ENCODE measurements around the gene CEP83.

The CEP83 gene

DNA sequence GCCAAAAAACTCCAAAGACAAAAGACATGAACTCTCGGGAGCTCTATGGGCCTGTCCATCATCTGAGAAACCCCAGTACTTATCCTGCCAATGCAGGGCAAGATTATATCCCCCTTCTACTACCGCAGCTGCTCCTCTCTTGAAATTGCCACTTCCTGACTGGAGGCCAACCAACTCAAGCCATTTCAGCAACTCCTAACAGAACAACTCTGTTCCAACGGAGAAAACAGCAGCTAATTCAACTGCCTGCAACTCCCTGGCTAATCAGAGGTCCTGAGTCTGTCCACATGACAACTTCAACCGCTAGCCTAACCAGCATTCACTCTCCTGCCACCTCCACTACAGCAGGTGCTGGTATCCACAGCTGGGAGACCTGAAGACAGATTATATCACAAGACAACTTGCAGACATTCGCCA lies 24.1 kb downstream of the CEP83 start:
- H3K4me2 ChIP-seq (ENCODE audit: low read length) = peak overlapping the region; percentile 36
- H4K20me1 ChIP-seq (ENCODE audit: control insufficient read depth, insufficient read depth, low read depth, low read length) = peaks cover 3% of the 10 kb centered on the region; the same call in 1 of the 2 replicates
- no peaks in the 10 kb centered on the region for H3K9me2 ChIP-seq (replicated peaks; ENCODE audit: control insufficient read depth, low read length)
- peaks cover 83% of the 10 kb centered on the region for H3K79me2 ChIP-seq (ENCODE audit: control insufficient read depth, low read length)
- H3K27me3 ChIP-seq (ENCODE audit: control insufficient read depth, low read length) = no peaks in the 10 kb centered on the region
- peaks cover 8% of the 10 kb centered on the region for H3K9me3 ChIP-seq (ENCODE audit: control insufficient read depth, insufficient read depth, low read length)
- no peak for TF ChIP-seq EZH2phosphoT487 (IDR thresholded peaks at IDR 0.05; ENCODE audit: borderline replicate concordance, low read length)
- TF ChIP-seq, protein P1, sequence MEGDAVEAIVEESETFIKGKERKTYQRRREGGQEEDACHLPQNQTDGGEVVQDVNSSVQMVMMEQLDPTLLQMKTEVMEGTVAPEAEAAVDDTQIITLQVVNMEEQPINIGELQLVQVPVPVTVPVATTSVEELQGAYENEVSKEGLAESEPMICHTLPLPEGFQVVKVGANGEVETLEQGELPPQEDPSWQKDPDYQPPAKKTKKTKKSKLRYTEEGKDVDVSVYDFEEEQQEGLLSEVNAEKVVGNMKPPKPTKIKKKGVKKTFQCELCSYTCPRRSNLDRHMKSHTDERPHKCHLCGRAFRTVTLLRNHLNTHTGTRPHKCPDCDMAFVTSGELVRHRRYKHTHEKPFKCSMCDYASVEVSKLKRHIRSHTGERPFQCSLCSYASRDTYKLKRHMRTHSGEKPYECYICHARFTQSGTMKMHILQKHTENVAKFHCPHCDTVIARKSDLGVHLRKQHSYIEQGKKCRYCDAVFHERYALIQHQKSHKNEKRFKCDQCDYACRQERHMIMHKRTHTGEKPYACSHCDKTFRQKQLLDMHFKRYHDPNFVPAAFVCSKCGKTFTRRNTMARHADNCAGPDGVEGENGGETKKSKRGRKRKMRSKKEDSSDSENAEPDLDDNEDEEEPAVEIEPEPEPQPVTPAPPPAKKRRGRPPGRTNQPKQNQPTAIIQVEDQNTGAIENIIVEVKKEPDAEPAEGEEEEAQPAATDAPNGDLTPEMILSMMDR (IDR thresholded peaks at IDR 0.05; ENCODE audit: low read depth, low read length, poor library complexity, severe bottlenecking) = no peak
- no peak overlapping the region for H3K27ac ChIP-seq (ENCODE audit: low read depth, low read length)
- H3K4me1 ChIP-seq (ENCODE audit: control insufficient read depth, low read length) = peaks cover 28% of the 10 kb centered on the region
- H3F3A ChIP-seq (ENCODE audit: control insufficient read depth, insufficient read depth) = no peaks in the 10 kb centered on the region
- no peak overlapping the region for H3K4me3 ChIP-seq (ENCODE audit: low read length)
- H3K36me3 ChIP-seq (ENCODE audit: control insufficient read depth, low read length) = peaks cover 2% of the 10 kb centered on the region; the same call in 1 of the 2 replicates

DNA sequence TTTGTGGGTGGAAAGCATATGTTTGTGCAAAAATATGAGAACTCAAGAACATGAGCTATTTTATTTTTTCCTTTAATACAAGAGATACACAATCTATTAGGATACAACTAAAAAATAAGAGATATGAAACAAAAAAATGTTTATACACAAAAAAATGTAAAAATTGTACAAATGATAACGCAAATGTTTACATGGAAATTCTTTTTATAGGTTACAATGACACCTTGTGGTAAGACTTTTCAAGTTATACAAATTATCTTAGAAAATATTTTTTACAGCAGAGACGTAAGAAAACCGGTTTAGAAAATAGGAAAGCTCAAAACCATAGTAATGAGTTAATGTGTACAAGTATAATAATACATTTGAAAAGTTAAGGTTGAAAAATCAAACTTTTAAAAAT lies 25.5 kb downstream of the CEP83 start:
- Histone ChIP-seq H3K79me2 (ENCODE audit: control insufficient read depth, low read length) (peaks cover 83% of the 10 kb centered on the region), H4K20me1 (ENCODE audit: control insufficient read depth, insufficient read depth, low read depth, low read length) (peaks cover 3% of the 10 kb centered on the region; the same call in 1 of the 2 replicates), H3K27ac (ENCODE audit: low read depth, low read length) (no peak overlapping the region), H3K9me2 (replicated peaks; ENCODE audit: control insufficient read depth, low read length) (no peaks in the 10 kb centered on the region), H3F3A (ENCODE audit: control insufficient read depth, insufficient read depth) (no peaks in the 10 kb centered on the region), H3K4me3 (ENCODE audit: low read length) (no peak overlapping the region), H3K27me3 (ENCODE audit: control insufficient read depth, low read length) (no peaks in the 10 kb centered on the region), H3K4me1 (ENCODE audit: control insufficient read depth, low read length) (peaks cover 28% of the 10 kb centered on the region), H3K4me2 (ENCODE audit: low read length) (no peak overlapping the region), H3K9me3 (ENCODE audit: control insufficient read depth, insufficient read depth, low read length) (peaks cover 19% of the 10 kb centered on the region), H3K36me3 (ENCODE audit: control insufficient read depth, low read length) (peaks cover 7% of the 10 kb centered on the region; the same call in 1 of the 2 replicates)
- no peak for TF ChIP-seq EZH2phosphoT487 (IDR thresholded peaks at IDR 0.05; ENCODE audit: borderline replicate concordance, low read length)
- TF ChIP-seq, protein P1 (IDR thresholded peaks at IDR 0.05; ENCODE audit: low read depth, low read length, poor library complexity, severe bottlenecking) = peak; percentile 25

DNA sequence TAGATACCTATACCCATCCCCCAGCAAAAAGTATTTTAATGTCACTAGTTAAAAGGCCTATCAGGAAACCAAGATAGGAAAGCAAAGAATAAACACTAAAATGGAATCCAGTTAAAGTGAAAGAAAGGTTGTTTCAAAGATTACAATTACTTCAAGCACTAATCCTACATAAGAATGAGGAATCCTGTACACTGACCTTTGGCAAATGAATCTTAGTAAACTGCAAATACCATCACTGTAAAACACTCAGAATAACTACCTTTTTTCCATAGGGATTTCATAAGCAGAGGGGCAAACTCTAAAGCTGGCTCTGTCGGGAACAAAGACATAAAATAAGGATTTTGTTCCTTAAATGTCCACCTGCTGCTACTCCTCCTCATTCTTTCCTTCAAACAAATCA lies 25.9 kb downstream of the CEP83 start:
- H3K27ac ChIP-seq (ENCODE audit: low read depth, low read length) = no peak overlapping the region
- H3K9me3 ChIP-seq (ENCODE audit: control insufficient read depth, insufficient read depth, low read length) = peaks cover 19% of the 10 kb centered on the region
- peaks cover 7% of the 10 kb centered on the region; the same call in 1 of the 2 replicates for H3K36me3 ChIP-seq (ENCODE audit: control insufficient read depth, low read length)
- peaks cover 83% of the 10 kb centered on the region for H3K79me2 ChIP-seq (ENCODE audit: control insufficient read depth, low read length)
- no peaks in the 10 kb centered on the region for H3K27me3 ChIP-seq (ENCODE audit: control insufficient read depth, low read length)
- H3K4me2 ChIP-seq (ENCODE audit: low read length) = no peak overlapping the region
- peaks cover 28% of the 10 kb centered on the region for H3K4me1 ChIP-seq (ENCODE audit: control insufficient read depth, low read length)
- peaks cover 3% of the 10 kb centered on the region; the same call in 1 of the 2 replicates for H4K20me1 ChIP-seq (ENCODE audit: control insufficient read depth, insufficient read depth, low read depth, low read length)
- H3K9me2 ChIP-seq (replicated peaks; ENCODE audit: control insufficient read depth, low read length) = no peaks in the 10 kb centered on the region
- no peaks in the 10 kb centered on the region for H3F3A ChIP-seq (ENCODE audit: control insufficient read depth, insufficient read depth)
- TF ChIP-seq EZH2phosphoT487 (IDR thresholded peaks at IDR 0.05; ENCODE audit: borderline replicate concordance, low read length) = no peak
- TF ChIP-seq, protein P1 (IDR thresholded peaks at IDR 0.05; ENCODE audit: low read depth, low read length, poor library complexity, severe bottlenecking) = no peak
- H3K4me3 ChIP-seq (ENCODE audit: low read length) = no peak overlapping the region
